Heart left ventricle (tissue), 16 donors: ENCODE results near the gene CLMN. TPM values are rescaled to one million over a fixed set of nuclear protein-coding genes. Genes with fewer than 3 reads are reported as not detected.

Experiments used
- ATAC-seq, 4 donors: fragments of 200-7000 bp; cut with Tn5 transposase; one replicate each; pipeline ENCODE4 v1.9.1; 2020 to 2022; ENCODE audit warnings: moderate library complexity in 4 of 4, mild to moderate bottlenecking in 3 of 4, moderate number of reproducible peaks in 1 of 4
- DNase-seq, 5 donors: peaks; one replicate each; pipeline ENCODE4 v3.0.0-alpha.2; 2020
- H3K27ac ChIP-seq, 12 donors: fragments of 200-600 bp; sonication (generic) in 4 of 12; one replicate each; pipeline versions ENCODE4 v1.5.0 to v1.8.0; 2016 to 2022; ENCODE audit warnings: mild to moderate bottlenecking in 2 of 12
- H3K27me3 ChIP-seq, 9 donors: fragments of 200-600 bp; sonication (generic) in 2 of 9; one replicate each; pipeline versions ENCODE4 v1.5.1 to v1.8.0; 2016 to 2022; ENCODE audit warnings: mild to moderate bottlenecking in 3 of 9
- H3K36me3 ChIP-seq, 9 donors: fragments of 200-600 bp; sonication (generic) in 2 of 9; one replicate each; pipeline versions ENCODE4 v1.5.0 to v1.8.0; 2018 to 2022; ENCODE audit warnings: mild to moderate bottlenecking in 2 of 9
- H3K4me1 ChIP-seq, 12 donors: fragments of 200-600 bp; sonication (generic) in 4 of 12; one replicate each; pipeline versions ENCODE4 v1.5.0 to v1.8.0; 2016 to 2022; ENCODE audit warnings: mild to moderate bottlenecking in 3 of 12
- H3K4me3 ChIP-seq, 12 donors: fragments of 200-600 bp; sonication (generic) in 4 of 12; one replicate each; pipeline versions ENCODE4 v1.5.0 to v1.8.0; 2017 to 2022; ENCODE audit warnings: mild to moderate bottlenecking in 9 of 12, moderate library complexity in 4 of 12
- H3K9me3 ChIP-seq, 12 donors: fragments of 200-600 bp; sonication (generic) in 4 of 12; one replicate each; pipeline versions ENCODE4 v1.5.0 to v1.8.0; 2016 to 2022; ENCODE audit warnings: mild to moderate bottlenecking in 1 of 12
- POLR2A ChIP-seq, 2 donors: fragments of 450-650 bp; IDR thresholded peaks; one replicate each; pipeline ENCODE4 v1.6.1; 2017; ENCODE audit warnings: antibody characterized with exemption in 2 of 2, mild to moderate bottlenecking in 2 of 2, moderate library complexity in 2 of 2
- WGBS, 4 donors: extraction: QIAGEN DNeasy Blood & Tissue Kit in 2 of 4; methylation state at CpG; one replicate each; pipeline versions ENCODE4 v1.1.5 to v1.1.7; 2013 to 2018; 5-methylcytosine and 5-hydroxymethylcytosine counted together
- intact Hi-C, 10 donors: fragments of 100-400 bp; cut with DNase I; formaldehyde crosslinking; loops; one replicate each; pipeline versions ENCODE4 v1.11.1 to v1.14.2; 2022
- polyA plus RNA-seq, 2 donors: library from polyadenylated mRNA; stranded (reverse); fragments of 200-250 nt; gene quantifications; one replicate each; pipeline ENCODE4 v1.2.3, GENCODE V29; 2013
- total RNA-seq, 9 donors: library from RNA; depleted of rRNA in 2 of 9; stranded (reverse); fragments of >200 nt in 2 of 9; fragmentation: NEBNext Ultra II Directional in 3 of 9; extraction: Animal tissue kit (Norgen Biotek cat#: 25700) in 3 of 9; gene quantifications; one replicate each; pipeline versions ENCODE4 v1.1.0 to v1.2.4, GENCODE V29; 2016 to 2023
- TF ChIP-seq, protein P1 (sequence below), 12 donors: fragments of 200-600 bp; sonication (generic) in 4 of 12; IDR thresholded peaks; one replicate each; pipeline versions ENCODE4 v1.5.0 to v1.8.0; 2018 to 2022; ENCODE audit warnings: antibody characterized with exemption in 12 of 12, mild to moderate bottlenecking in 5 of 12
- donor health status: ischemic (EF 13 %, LVEDD 7.1; RV severe dilation, severe dysfunction).
- donor health status: healthy with polysubstance abuse.
- donor health status: DM: no; HTN: yes; CAD: no.
- donor health status: DM: no; HTN: no; CAD: no.
- donor health status: ischemic (EF 25% LVEDD 6.9; RV normal size, moderate dysfunction).
- donor health status: ischemic (EF 25% LVEDD 5.7; RV mildly dilated, moderate dysfunction).
- donor health status: healthy.
- donor health status: DM: yes; HTN: yes; CAD: no.
- donor health status: ischemic (EF 35%, LVEDD 5.7; RV mildly dilated, moderate dysfunction).
- donor health status: nonischemic (EF 11% LVEDD 7.7; RV severe dilation, severe dysfunction).
- donor health status: DM: yes; HTN: yes; CAD: no.
- donor health status: PGD.
- donor health status: ischemic (EF 29% LVEDD 5.4; RV normal size, mild dysfunction).
- donor health status: nonischemic (EF 23%, LVEDD 6.1; RV moderate dilation, normal function).

Gene CLMN
- total and polyA plus RNA-seq, 11 donors = 3.1 to 10.2 (median 6.7) TPM

DNA sequence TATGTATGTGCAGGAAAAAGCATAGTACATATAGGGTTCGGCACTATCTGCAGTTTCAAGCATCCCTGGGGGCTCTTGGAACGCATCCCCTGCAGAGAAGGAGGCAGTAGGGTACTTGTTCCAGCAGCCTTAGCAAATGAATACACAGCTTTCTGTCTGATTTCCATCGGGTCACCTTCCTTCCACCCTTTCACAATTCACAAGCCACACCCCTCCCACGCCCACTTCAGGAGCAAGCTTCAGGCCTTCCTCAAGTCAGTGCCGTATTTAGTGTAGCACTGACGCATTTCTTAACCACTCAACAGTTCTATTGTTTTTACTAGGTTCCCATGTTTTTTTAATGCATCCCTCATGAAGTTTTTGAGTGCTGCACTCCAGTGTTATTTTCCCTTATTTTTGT is 64.2 kb downstream of the CLMN start:
- Histone ChIP-seq H3K4me3 (no peak overlapping the region), H3K9me3 (no peaks in the 10 kb centered on the region), H3K4me1 (peaks cover 6 to 44% (median 13%) of the 10 kb centered on the region in 12 donors), H3K36me3 (no peaks in the 10 kb centered on the region), H3K27me3 (peaks cover 0 to 3% (median 0%) of the 10 kb centered on the region in 9 donors), H3K27ac (no peak overlapping the region)
- peak in 3 of 4 donors; percentile 41 to 55 (median 55) for ATAC-seq
- DNase-seq = peak in 3 of 5 donors; percentile 48 to 58 (median 50)
- WGBS, 4 donors = 40 to 48% (median 41%) methylated on average over 6 of the region's 6 CpGs
- intact Hi-C loops = loop anchor here in 1 of 10 donors (5.0 kb wide), 1 partner anchor 67 kb away; no protein-coding TSS in a partner anchor
- no peak for TF ChIP-seq POLR2A (IDR thresholded peaks at IDR 0.05)
- TF ChIP-seq, protein P1, sequence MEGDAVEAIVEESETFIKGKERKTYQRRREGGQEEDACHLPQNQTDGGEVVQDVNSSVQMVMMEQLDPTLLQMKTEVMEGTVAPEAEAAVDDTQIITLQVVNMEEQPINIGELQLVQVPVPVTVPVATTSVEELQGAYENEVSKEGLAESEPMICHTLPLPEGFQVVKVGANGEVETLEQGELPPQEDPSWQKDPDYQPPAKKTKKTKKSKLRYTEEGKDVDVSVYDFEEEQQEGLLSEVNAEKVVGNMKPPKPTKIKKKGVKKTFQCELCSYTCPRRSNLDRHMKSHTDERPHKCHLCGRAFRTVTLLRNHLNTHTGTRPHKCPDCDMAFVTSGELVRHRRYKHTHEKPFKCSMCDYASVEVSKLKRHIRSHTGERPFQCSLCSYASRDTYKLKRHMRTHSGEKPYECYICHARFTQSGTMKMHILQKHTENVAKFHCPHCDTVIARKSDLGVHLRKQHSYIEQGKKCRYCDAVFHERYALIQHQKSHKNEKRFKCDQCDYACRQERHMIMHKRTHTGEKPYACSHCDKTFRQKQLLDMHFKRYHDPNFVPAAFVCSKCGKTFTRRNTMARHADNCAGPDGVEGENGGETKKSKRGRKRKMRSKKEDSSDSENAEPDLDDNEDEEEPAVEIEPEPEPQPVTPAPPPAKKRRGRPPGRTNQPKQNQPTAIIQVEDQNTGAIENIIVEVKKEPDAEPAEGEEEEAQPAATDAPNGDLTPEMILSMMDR (IDR thresholded peaks at IDR 0.05) = no peak

DNA sequence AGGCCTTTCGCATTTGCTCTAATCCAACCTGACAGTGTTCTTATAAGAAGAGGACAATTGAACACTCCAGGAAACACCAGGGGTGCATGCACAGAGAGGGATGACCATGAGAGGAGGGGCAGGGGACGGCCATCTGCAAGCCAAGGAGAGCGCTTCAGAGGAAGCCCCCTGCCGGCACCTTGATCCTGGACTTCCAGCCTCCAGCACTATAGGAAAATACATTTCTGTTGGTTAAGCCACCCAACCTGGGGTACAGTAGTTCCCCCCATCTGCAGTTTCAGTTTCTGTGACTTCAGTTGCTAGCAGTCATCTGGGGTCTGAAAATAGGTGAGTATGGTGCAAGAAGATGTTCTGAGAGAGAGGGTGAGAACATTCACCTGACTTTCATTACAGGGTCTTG is 64.7 kb downstream of the CLMN start:
- no peak for DNase-seq
- Histone ChIP-seq H3K27me3 (peaks cover 0 to 3% (median 0%) of the 10 kb centered on the region in 9 donors), H3K4me1 (peaks cover 6 to 41% (median 12%) of the 10 kb centered on the region in 12 donors), H3K27ac (no peak overlapping the region), H3K9me3 (no peaks in the 10 kb centered on the region), H3K4me3 (no peak overlapping the region), H3K36me3 (no peaks in the 10 kb centered on the region)
- TF ChIP-seq, protein P1 (IDR thresholded peaks at IDR 0.05) = no peak
- TF ChIP-seq POLR2A (IDR thresholded peaks at IDR 0.05) = no peak
- intact Hi-C loops = loop anchor here in 1 of 10 donors (5.0 kb wide), 1 partner anchor 67 kb away; no protein-coding TSS in a partner anchor
- ATAC-seq = no peak
- WGBS, 4 donors = 87 to 90% (median 88%) methylated on average over 4 of the region's 4 CpGs

DNA sequence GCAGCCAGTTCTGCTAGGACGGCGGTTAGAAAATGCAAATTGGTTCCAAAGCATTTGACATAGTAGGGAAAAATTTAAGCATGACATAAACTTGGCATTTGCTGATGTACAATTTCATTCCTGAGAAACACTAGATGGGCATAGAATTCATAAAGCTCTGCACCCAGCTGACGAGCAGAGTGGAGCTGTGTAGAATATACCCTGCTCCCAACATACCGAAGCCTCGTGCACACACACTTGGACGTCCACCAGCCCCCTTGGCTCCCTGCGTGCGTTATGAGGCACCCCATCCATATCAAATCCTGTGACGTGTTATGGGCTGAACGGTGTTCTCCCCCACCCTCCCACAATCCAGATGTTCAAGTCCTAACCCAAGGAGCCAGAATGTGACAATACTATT is 65.4 kb downstream of the CLMN start:
- Histone ChIP-seq H3K4me1 (peaks cover 0 to 39% (median 9%) of the 10 kb centered on the region in 12 donors), H3K4me3 (no peak overlapping the region), H3K36me3 (no peaks in the 10 kb centered on the region), H3K27ac (no peak overlapping the region), H3K27me3 (peaks cover 0 to 3% (median 0%) of the 10 kb centered on the region in 9 donors), H3K9me3 (no peaks in the 10 kb centered on the region)
- WGBS, 4 donors = 81 to 90% (median 84%) methylated on average over 10 of the region's 10 CpGs
- TF ChIP-seq POLR2A (IDR thresholded peaks at IDR 0.05) = no peak
- TF ChIP-seq, protein P1 (IDR thresholded peaks at IDR 0.05) = no peak
- intact Hi-C loops = no loop called here
- DNase-seq (no peak), ATAC-seq (peak in 2 of 4 donors; percentile 9 to 47)

DNA sequence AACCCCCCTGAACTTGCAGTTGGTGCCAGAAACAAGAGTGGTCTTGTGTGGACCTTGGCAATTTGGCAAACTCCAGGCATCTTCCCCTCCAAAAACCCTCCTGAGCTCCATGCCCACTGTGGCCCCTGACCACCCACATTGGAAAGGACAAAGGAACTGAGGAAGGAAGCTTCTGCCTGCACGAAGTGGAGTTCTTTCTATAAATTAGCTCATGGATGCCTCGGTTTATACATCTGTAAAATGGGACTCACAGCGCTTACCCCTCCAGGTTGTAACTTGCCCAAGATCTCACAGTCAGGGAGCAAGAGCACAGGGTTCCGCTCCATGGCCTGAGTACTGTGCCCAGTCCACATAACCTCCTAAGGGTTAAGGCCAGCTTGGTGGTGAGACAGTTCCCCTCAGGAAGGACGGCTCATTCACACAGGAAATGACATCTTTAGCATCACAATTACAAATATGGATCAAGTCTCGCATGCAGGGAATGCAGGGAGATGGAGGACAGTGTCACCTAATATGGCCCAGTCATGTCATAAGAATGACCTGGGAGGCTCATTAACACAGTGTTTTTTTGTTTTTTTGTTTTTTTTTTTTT is 66.6 kb downstream of the CLMN start:
- DNase-seq (no peak), ATAC-seq (no peak)
- Histone ChIP-seq H3K4me1 (peaks cover 0 to 44% (median 12%) of the 10 kb centered on the region in 12 donors), H3K4me3 (no peak overlapping the region), H3K27ac (no peak overlapping the region), H3K9me3 (no peaks in the 10 kb centered on the region), H3K36me3 (no peaks in the 10 kb centered on the region), H3K27me3 (peaks cover 0 to 3% (median 0%) of the 10 kb centered on the region in 9 donors)
- no peak for TF ChIP-seq POLR2A (IDR thresholded peaks at IDR 0.05)
- TF ChIP-seq, protein P1 (IDR thresholded peaks at IDR 0.05) = no peak
- intact Hi-C loops = no loop called here
- WGBS, 4 donors = 76 to 82% (median 79%) methylated on average over 6 of the region's 6 CpGs
